Caco-2 (cell line): ENCODE measurements around the gene WFS1. TPM values are rescaled to one million over a fixed set of nuclear protein-coding genes. Genes with fewer than 3 reads are reported as not detected.

Source experiments
- Bru-seq: library from RNA; stranded (reverse); fragments of 400-500 nt; gene quantifications from one replicate; lab custom pipeline; 2021; lab: Mats Ljungman, UMichigan
- BruChase-seq, 2 experiments: library from RNA; stranded (reverse); fragments of 400-500 nt; gene quantifications; one replicate each; lab custom pipeline; 2021; lab: Mats Ljungman, UMichigan
- BruUV-seq: library from RNA; stranded (reverse); fragments of 400-500 nt; replicated peaks from 2 replicates; lab custom pipeline; 2021; lab: Mats Ljungman, UMichigan
- CTCF ChIA-PET: fragments of 300-600 bp; sonication (Branson Sonifier 250); formaldehyde crosslinking; loops from one replicate; lab custom pipeline; 2022; ENCODE audit warnings: antibody characterized with exemption; lab: Charles Lee
- POLR2A ChIA-PET: fragments of 300-600 bp; sonication (Branson Sonifier 250); formaldehyde crosslinking; loops from one replicate; lab custom pipeline; 2022; ENCODE audit warnings: antibody characterized with exemption; lab: Charles Lee
- DNase-seq, 2 experiments: peaks; one replicate each; pipeline versions ENCODE4 v3.0.0 to v3.0.0-alpha.2; 2020 to 2022
- H3K27me3 ChIP-seq: replicated peaks from 2 replicates; pipeline ENCODE4 v1.6.0; 2011; ENCODE audit warnings: low read length; ENCODE audit not compliant: control insufficient read depth, insufficient read depth
- H3K36me3 ChIP-seq: 2 replicates; pipeline ENCODE4 v1.5.1; 2011; ENCODE audit warnings: low read length; ENCODE audit not compliant: control insufficient read depth, insufficient read depth
- H3K4me1 ChIP-seq: fragments of 250-450 bp; sonication (Bioruptor Pico); 2 replicates; pipeline ENCODE4 v1.5.1; 2020; ENCODE audit warnings: mild to moderate bottlenecking
- H3K4me3 ChIP-seq: 2 replicates; pipeline ENCODE4 v1.5.1; 2011; ENCODE audit warnings: low read depth, mild to moderate bottlenecking, control low read depth, low read length
- H3K9me3 ChIP-seq: fragments of 250-450 bp; sonication (Bioruptor Pico); 2 replicates; pipeline ENCODE4 v1.5.1; 2020; ENCODE audit warnings: mild to moderate bottlenecking, moderate library complexity
- H3K27ac Mint-ChIP-seq: one replicate; pipeline ENCODE4 v1.8.0; 2022; ENCODE audit warnings: mixed read lengths; ENCODE audit not compliant: unreplicated experiment
- H3K27me3 Mint-ChIP-seq: one replicate; pipeline ENCODE4 v1.8.0; 2022; ENCODE audit warnings: mixed read lengths; ENCODE audit not compliant: insufficient read depth, unreplicated experiment
- H3K36me3 Mint-ChIP-seq: one replicate; pipeline ENCODE4 v1.8.0; 2022; ENCODE audit warnings: mild to moderate bottlenecking, mixed read lengths; ENCODE audit not compliant: insufficient read depth, unreplicated experiment
- H3K4me1 Mint-ChIP-seq: one replicate; pipeline ENCODE4 v1.8.0; 2022; ENCODE audit warnings: low read depth, mixed read lengths; ENCODE audit not compliant: unreplicated experiment
- H3K4me3 Mint-ChIP-seq: one replicate; pipeline ENCODE4 v1.8.0; 2022; ENCODE audit warnings: mild to moderate bottlenecking, moderate library complexity, mixed read lengths; ENCODE audit not compliant: unreplicated experiment
- H3K9me3 Mint-ChIP-seq: one replicate; pipeline ENCODE4 v1.8.0; 2022; ENCODE audit warnings: mixed read lengths; ENCODE audit not compliant: unreplicated experiment
- intact Hi-C: fragments of 100-400 bp; cut with micrococcal nuclease; formaldehyde crosslinking; loops from one replicate; pipeline ENCODE4 v1.10.0; 2022; ENCODE audit not compliant: unreplicated experiment
- long read RNA-seq: library from polyadenylated mRNA; stranded (forward); transcript quantifications from one replicate; pipeline ENCODE4 v2.0.0, GENCODE V29; 2022
- total RNA-seq: library from RNA; stranded (reverse); gene quantifications from 2 replicates; pipeline ENCODE4 v1.2.3, GENCODE V29; 2022
- TF ChIP-seq, protein P1 (sequence below), 2 experiments: fragments of 200-600 bp in 1 of 2; IDR thresholded peaks; 1 replicate in 1 of 2; 2 replicates in 1 of 2; pipeline versions ENCODE4 v1.5.1 to v1.8.0; 2011 to 2022; ENCODE audit warnings: antibody characterized with exemption in 1 of 2, control low read depth in 1 of 2, inconsistent platforms in 1 of 2, low read depth in 1 of 2, low read length in 1 of 2, mild to moderate bottlenecking in 1 of 2, moderate library complexity in 1 of 2; ENCODE audit not compliant: insufficient read depth in 1 of 2, severe bottlenecking in 1 of 2, unreplicated experiment in 1 of 2

The WFS1 gene, protein sequence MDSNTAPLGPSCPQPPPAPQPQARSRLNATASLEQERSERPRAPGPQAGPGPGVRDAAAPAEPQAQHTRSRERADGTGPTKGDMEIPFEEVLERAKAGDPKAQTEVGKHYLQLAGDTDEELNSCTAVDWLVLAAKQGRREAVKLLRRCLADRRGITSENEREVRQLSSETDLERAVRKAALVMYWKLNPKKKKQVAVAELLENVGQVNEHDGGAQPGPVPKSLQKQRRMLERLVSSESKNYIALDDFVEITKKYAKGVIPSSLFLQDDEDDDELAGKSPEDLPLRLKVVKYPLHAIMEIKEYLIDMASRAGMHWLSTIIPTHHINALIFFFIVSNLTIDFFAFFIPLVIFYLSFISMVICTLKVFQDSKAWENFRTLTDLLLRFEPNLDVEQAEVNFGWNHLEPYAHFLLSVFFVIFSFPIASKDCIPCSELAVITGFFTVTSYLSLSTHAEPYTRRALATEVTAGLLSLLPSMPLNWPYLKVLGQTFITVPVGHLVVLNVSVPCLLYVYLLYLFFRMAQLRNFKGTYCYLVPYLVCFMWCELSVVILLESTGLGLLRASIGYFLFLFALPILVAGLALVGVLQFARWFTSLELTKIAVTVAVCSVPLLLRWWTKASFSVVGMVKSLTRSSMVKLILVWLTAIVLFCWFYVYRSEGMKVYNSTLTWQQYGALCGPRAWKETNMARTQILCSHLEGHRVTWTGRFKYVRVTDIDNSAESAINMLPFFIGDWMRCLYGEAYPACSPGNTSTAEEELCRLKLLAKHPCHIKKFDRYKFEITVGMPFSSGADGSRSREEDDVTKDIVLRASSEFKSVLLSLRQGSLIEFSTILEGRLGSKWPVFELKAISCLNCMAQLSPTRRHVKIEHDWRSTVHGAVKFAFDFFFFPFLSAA
- total RNA-seq (17.8 and 24.9 TPM in 2 replicates), Bru-seq, nascent RNA (percentile 49 among the genes with signal in this experiment), BruChase-seq, experiment 1, labeled RNA remaining after a 2-hour chase (percentile 53 among the genes with signal in this experiment), BruChase-seq, experiment 2, labeled RNA remaining after a 6-hour chase (percentile 62 among the genes with signal in this experiment)
- long read RNA-seq, transcript WFS1-202 (8 exons, 3,255 nt), result minor isoform, 13 of 61 reads
- long read RNA-seq, transcript WFS1-201 (8 exons, 3,640 nt), result major isoform, 33 of 61 reads
- long read RNA-seq, partial matches to known transcripts, result 13 of 61 reads
- long read RNA-seq, other reads (novel, unspliced or antisense), result 0 of 61 reads

DNA sequence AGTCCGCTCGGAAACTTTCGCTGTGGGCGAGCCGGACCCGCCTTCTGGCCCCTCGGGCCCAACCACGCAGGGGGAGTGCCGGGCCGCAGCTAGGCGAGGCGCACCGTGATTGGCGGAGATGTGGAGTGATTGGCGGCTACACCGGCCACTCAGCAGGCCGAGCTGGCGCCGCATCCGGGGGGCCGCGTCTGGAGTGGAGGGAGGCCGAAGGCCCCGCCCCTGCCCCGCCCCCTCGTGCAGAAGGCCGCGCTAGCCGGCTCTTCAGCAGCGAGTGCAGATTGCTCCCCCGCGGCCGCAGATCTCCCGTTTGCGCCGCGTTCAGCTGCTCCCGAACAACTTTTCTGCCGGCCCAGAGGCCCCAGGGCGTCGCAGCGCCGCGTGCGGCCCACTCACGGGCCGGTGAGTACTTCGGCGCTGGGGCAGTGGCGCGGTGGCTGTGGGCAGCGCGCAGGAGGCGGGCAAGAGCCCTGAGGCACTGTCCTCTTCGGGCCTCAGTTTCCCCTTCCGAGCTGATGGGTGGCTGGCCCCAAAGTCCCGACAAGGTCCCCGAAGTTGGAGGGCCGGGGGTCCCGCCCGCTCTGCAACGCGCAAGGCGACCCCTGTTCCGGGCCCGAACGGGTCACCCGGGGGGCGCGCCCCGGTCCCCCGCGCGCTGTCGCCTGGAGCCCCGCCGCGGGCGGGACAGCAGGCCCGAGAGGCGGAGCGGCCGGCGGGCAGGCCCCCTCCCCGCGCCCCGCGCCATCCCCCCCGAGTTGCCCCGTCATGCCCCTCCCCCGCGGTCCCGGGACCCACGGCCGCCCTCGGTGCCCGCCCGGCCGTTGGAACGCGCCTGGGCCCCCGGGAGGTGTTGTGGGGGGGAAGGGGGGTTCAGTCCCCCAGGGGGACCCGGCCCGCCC lies at the start of gene WFS1:
Gene WFS1, plus strand, starts transcription at position 235 of the 896 bp plus-strand sequence. CDS start 7,606 bp downstream, outside the sequence.
- intact Hi-C loops, result no loop called here
- Mint-ChIP-seq H3K9me3 (no peaks in the 10 kb centered on the region), H3K4me3 (peak within 1 kb of the TSS; percentile 79), H3K27me3 (peaks cover 8% of the 10 kb centered on the region), H3K4me1 (peaks cover 16% of the 10 kb centered on the region), H3K27ac (no peak within 1 kb of the TSS), H3K36me3 (peaks cover 12% of the 10 kb centered on the region)
- ChIA-PET POLR2A (interaction anchor here (0.6 to 1.0 kb wide), 2 partner anchors 9 to 448 kb away, joined by 3 to 5 read pairs; no protein-coding TSS in a partner anchor), CTCF (interaction anchor here (0.8 to 2.1 kb wide), 3 partner anchors 9 to 57 kb away, joined by 4 to 8 read pairs (median 7); no protein-coding TSS in a partner anchor)
- TF ChIP-seq, protein P1, sequence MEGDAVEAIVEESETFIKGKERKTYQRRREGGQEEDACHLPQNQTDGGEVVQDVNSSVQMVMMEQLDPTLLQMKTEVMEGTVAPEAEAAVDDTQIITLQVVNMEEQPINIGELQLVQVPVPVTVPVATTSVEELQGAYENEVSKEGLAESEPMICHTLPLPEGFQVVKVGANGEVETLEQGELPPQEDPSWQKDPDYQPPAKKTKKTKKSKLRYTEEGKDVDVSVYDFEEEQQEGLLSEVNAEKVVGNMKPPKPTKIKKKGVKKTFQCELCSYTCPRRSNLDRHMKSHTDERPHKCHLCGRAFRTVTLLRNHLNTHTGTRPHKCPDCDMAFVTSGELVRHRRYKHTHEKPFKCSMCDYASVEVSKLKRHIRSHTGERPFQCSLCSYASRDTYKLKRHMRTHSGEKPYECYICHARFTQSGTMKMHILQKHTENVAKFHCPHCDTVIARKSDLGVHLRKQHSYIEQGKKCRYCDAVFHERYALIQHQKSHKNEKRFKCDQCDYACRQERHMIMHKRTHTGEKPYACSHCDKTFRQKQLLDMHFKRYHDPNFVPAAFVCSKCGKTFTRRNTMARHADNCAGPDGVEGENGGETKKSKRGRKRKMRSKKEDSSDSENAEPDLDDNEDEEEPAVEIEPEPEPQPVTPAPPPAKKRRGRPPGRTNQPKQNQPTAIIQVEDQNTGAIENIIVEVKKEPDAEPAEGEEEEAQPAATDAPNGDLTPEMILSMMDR (IDR thresholded peaks at IDR 0.05; ENCODE audit: insufficient read depth in 1 of 2, low read depth in 1 of 2, low read length in 1 of 2, severe bottlenecking in 1 of 2, unreplicated experiment in 1 of 2), result no peak
- H3K36me3 ChIP-seq, result no peaks in the 10 kb centered on the region
- H3K9me3 ChIP-seq, result no peaks in the 10 kb centered on the region
- no peaks in the 10 kb centered on the region for H3K27me3 ChIP-seq
- peaks cover 24% of the 10 kb centered on the region for H3K4me1 ChIP-seq
- no TSS peak for BruUV-seq
- DNase-seq, result peak; percentile 96 to 98
- H3K4me3 ChIP-seq, result peak within 1 kb of the TSS; percentile 96

DNA sequence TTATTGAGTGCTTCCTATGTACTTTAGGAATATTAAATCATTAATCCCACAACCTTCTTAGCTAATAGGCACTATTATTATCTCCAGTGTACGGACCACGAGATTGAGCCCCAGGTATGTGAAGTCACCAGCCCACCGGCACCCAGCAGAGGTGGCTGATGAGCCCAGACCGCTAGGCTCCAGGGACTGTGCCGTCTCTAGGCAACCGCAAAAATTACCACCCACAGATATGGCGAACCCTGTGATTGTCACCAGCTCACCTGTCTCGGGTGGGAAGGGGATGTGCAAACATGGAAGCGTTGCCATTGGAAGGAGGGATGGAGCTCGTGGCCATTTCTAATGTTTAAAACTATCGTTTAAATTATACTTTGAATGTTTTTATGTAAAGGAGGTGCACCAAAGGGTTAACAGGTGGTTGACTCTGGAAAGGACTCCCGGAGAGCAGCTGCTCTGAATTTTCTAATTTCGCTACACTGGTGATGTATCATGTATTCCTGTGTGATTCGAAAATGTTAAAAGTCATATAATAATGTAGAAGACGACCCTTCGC lies 48.3 kb upstream of the WFS1 start:
- Mint-ChIP-seq H3K36me3 (no peaks in the 10 kb centered on the region), H3K27me3 (peaks cover 22% of the 10 kb centered on the region), H3K27ac (no peak overlapping the region), H3K4me3 (no peak overlapping the region), H3K9me3 (no peaks in the 10 kb centered on the region), H3K4me1 (no peaks in the 10 kb centered on the region)
- POLR2A ChIA-PET, result no interaction called here
- TF ChIP-seq, protein P1 (IDR thresholded peaks at IDR 0.05; ENCODE audit: insufficient read depth in 1 of 2, low read depth in 1 of 2, low read length in 1 of 2, severe bottlenecking in 1 of 2, unreplicated experiment in 1 of 2), result no peak
- H3K4me3 ChIP-seq, result no peak overlapping the region
- DNase-seq, result no peak
- no peaks in the 10 kb centered on the region for H3K9me3 ChIP-seq
- H3K36me3 ChIP-seq, result no peaks in the 10 kb centered on the region
- intact Hi-C loops, result no loop called here
- no peaks in the 10 kb centered on the region for H3K27me3 ChIP-seq
- no TSS peak for BruUV-seq
- H3K4me1 ChIP-seq, result no peaks in the 10 kb centered on the region
- CTCF ChIA-PET, result no interaction called here
